ENCODE data around the gene RAB33B. TPM values are rescaled to one million over a fixed set of nuclear protein-coding genes. Genes with fewer than 3 reads are reported as not detected.

RAB33B gene
- total and polyA plus RNA-seq, 9 of the 15 experiments (the other 6 are each of a cell fraction or from before 2014, with no cell fraction given): 1.7 to 3.7 (median 3.0) TPM

GRCh38 chr4:139443661-139444060 lies 10.3 kb upstream of the RAB33B start (continued):
- no peak for TF ChIP-seq HMBOX1 (IDR thresholded peaks at IDR 0.05)
- no peak for TF ChIP-seq ATF6 (CRISPR knock-in tag; IDR thresholded peaks at IDR 0.05)
- TF ChIP-seq ARNT (IDR thresholded peaks at IDR 0.05): peak; percentile 22 to 65; a peak in 1 of 4 replicates
- no peak for TF ChIP-seq GABPB2 (CRISPR knock-in tag; conservative IDR thresholded peaks at IDR 0.05)
- TF ChIP-seq STAT6 (CRISPR knock-in tag; IDR thresholded peaks at IDR 0.05): no peak
- peak; percentile 95 for TF ChIP-seq ARID1B (IDR thresholded peaks at IDR 0.05)
- TF ChIP-seq KLF16 (IDR thresholded peaks at IDR 0.05): peak; percentile 82
- TF ChIP-seq MXI1 (IDR thresholded peaks at IDR 0.05; ENCODE audit: low read depth, low read length): 0 out of 2 replicates have a peak, but pooled peaks have one; percentile 26
- TF ChIP-seq TEAD4 (IDR thresholded peaks at IDR 0.05; ENCODE audit: low read length): peak; percentile 92
- no peak for TF ChIP-seq TEAD4 (CRISPR knock-in tag; IDR thresholded peaks at IDR 0.05; ENCODE audit: borderline replicate concordance)
- TF ChIP-seq PHB2 (IDR thresholded peaks at IDR 0.05; ENCODE audit: low read depth): peak; percentile 77; the same call in 1 of the 2 replicates
- no peak; the same call in 1 of the 2 replicates for TF ChIP-seq TOE1 (IDR thresholded peaks at IDR 0.05; ENCODE audit: borderline replicate concordance)
- TF ChIP-seq TOE1 (CRISPR knock-in tag; IDR thresholded peaks at IDR 0.05; ENCODE audit: borderline replicate concordance, low read depth): no peak
- peak; percentile 93 for TF ChIP-seq GATA2 (CRISPR knock-in tag; IDR thresholded peaks at IDR 0.05)
- TF ChIP-seq STAT5A (IDR thresholded peaks at IDR 0.05; ENCODE audit: borderline replicate concordance, low read length): peak; percentile 89
- peak; percentile 35 for TF ChIP-seq TAF1 (IDR thresholded peaks at IDR 0.05; ENCODE audit: control insufficient read depth, extremely low read depth, insufficient read depth, low read length, severe bottlenecking)
- TF ChIP-seq AFF4 (CRISPR knock-in tag; IDR thresholded peaks at IDR 0.05): peak; percentile 27; the same call in 1 of the 2 replicates
- no peak for TF ChIP-seq SREBF1 (IDR thresholded peaks at IDR 0.05; ENCODE audit: borderline replicate concordance, low read depth, low read length)
- no peak for TF ChIP-seq SMARCA5 (IDR thresholded peaks at IDR 0.05)
- no peak for TF ChIP-seq HDAC6 (IDR thresholded peaks at IDR 0.05; ENCODE audit: low read depth, low read length)
- TF ChIP-seq ZNF507 (tag; conservative IDR thresholded peaks at IDR 0.05): no peak
- TF ChIP-seq KHSRP (IDR thresholded peaks at IDR 0.05): no peak

Measured in K562 (cell line).